ENCODE measurements around the gene DHRS13.

DNA sequence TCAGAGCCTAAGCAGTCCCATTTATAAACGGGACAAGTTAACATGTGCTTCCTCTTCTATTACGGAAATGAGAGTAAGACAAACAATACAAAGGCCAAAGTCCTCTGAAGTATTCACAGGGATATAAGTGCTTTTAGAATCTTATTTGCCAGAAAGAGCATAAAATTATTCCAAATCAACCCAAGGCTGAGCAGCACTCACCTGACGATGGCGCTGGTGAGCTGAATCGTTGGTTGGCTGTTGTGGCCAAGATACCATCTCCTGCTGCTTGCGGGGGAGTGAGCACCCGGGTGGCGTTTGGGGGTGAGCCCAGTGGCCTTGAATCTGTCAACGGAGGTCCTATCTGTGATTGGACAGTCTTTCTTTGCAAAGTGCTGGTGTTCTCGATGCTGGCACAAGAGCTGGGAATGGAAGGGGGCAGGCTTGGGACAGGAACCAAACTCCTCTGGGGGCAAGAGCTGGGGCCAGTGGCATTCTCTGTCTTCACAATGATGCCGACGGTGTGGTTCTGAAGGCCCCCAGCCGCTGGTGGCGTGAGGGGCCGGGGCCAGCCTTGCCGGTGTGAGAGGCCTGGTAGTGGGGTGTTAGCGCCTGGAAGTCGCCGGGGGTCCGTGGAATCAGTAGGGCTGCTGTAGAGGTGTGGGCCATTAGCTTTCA, 9.5 kb upstream of the DHRS13 start:
- TF ChIP-seq, protein P1, sequence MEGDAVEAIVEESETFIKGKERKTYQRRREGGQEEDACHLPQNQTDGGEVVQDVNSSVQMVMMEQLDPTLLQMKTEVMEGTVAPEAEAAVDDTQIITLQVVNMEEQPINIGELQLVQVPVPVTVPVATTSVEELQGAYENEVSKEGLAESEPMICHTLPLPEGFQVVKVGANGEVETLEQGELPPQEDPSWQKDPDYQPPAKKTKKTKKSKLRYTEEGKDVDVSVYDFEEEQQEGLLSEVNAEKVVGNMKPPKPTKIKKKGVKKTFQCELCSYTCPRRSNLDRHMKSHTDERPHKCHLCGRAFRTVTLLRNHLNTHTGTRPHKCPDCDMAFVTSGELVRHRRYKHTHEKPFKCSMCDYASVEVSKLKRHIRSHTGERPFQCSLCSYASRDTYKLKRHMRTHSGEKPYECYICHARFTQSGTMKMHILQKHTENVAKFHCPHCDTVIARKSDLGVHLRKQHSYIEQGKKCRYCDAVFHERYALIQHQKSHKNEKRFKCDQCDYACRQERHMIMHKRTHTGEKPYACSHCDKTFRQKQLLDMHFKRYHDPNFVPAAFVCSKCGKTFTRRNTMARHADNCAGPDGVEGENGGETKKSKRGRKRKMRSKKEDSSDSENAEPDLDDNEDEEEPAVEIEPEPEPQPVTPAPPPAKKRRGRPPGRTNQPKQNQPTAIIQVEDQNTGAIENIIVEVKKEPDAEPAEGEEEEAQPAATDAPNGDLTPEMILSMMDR (conservative IDR thresholded peaks at IDR 0.05; ENCODE audit: low read length) = peak; percentile 64
- TF ChIP-seq EZH2phosphoT487 (IDR thresholded peaks at IDR 0.05; ENCODE audit: borderline replicate concordance, low read depth, low read length) = no peak
